HG03103 (cell line): ENCODE data around the gene INF2.

ENCODE experiments used
- ATAC-seq: cut with Tn5 transposase; IDR thresholded peaks from one replicate; pipeline ENCODE4 v1.9.1; 2021; ENCODE audit warnings: low read depth; ENCODE audit not compliant: unreplicated experiment

INF2 gene

GRCh38 chr14:104732355-104732804 lies 43.0 kb downstream of the INF2 start:
- ATAC-seq = no peak

- ATAC-seq = no peak
Measured at GRCh38 chr14:104732931-104733681, 43.7 kb downstream of the INF2 start.

GRCh38 chr14:104734051-104734587 lies 44.7 kb downstream of the INF2 start:
- ATAC-seq = no peak

- ATAC-seq = no peak
Measured at GRCh38 chr14:104734601-104734990, 45.2 kb downstream of the INF2 start.

- ATAC-seq = no peak
Measured at GRCh38 chr14:104734991-104735779, 45.8 kb downstream of the INF2 start.

- ATAC-seq = no peak
Measured at GRCh38 chr14:104735830-104736642, 46.6 kb downstream of the INF2 start.

- no peak for ATAC-seq
Measured at GRCh38 chr14:104738375-104739019, 49.1 kb downstream of the INF2 start.

- no peak for ATAC-seq
Measured at GRCh38 chr14:104739026-104739425, 49.6 kb downstream of the INF2 start.

- ATAC-seq = no peak
Measured at GRCh38 chr14:104739546-104740516, 50.4 kb downstream of the INF2 start.

GRCh38 chr14:104741108-104741802 lies 51.8 kb downstream of the INF2 start:
- ATAC-seq = no peak

- ATAC-seq = no peak
Measured at GRCh38 chr14:104741803-104742251, 52.4 kb downstream of the INF2 start.

- no peak for ATAC-seq
Measured at GRCh38 chr14:104742586-104743455, 53.4 kb downstream of the INF2 start.

- ATAC-seq = no peak
Measured at GRCh38 chr14:104743461-104744380, 54.3 kb downstream of the INF2 start.

GRCh38 chr14:104744484-104744883 lies 55.1 kb downstream of the INF2 start:
- ATAC-seq = no peak

- no peak for ATAC-seq
Measured at GRCh38 chr14:104745431-104745830, 56.0 kb downstream of the INF2 start.

- no peak for ATAC-seq
Measured at GRCh38 chr14:104746071-104746545, 56.7 kb downstream of the INF2 start.
